HG03565 (cell line): ENCODE results near the gene CCDC85C.

Experiments
- ATAC-seq: cut with Tn5 transposase; IDR thresholded peaks from one replicate; pipeline ENCODE4 v1.9.1; 2021; ENCODE audit warnings: mild to moderate bottlenecking, moderate library complexity; ENCODE audit not compliant: unreplicated experiment

CCDC85C gene

DNA sequence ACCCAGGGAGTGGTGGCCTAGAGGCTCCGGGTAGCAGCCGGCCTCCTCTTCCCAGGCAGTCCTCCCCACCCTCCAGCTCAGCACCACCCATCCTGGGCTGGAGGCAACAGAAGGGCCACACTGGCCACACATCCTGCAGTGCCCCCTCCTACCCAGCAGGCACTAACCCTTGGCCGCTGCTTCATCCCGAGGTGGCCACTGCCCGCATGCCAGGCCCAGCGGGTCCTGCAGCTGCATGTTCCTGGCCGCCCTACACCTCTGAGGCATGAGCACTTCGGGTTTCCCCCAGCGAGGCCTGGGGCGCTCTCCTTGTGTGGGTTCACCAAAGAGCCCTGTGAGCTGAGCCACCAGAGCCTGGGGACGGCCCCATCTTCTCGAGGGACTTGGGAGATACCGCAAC lies 61.4 kb downstream of the CCDC85C start:
- ATAC-seq, result no peak

DNA sequence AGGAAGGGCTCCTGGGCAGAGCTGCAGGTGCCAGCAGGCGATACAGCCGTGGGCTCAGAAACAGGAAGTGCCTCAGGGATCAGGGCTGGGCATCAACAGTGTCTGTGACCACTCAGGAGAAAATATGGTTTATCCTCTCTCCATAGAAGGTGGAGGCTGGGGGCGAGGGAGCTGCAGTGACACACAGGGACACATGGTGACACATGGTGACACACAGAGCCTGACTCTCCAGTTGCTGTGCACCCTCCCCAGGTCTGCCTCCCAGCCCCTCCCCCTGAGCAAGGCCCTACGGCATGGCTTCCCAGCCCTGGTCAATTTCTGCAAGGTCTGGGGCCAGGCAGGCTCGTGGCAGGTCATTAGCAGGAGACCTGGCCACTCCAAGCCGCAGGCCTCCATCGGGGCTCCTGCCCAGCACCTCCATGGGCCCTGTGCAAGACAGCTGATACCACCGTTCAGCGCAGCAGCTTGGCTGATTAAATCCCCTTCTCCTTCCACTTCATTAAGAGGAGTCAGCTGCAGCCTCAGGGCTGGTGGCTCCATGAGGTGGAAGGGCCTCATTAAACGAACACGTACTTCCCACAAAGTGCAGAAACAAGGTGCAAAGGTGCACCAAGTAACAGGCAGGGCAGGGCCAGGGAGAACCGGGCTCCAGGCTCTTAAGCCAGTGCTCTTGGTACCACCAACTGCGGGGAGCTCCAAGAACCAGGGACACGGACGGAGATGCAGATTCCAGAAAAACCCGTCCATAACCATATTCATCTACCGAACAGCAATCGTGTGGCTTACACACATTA lies 62.1 kb downstream of the CCDC85C start:
- ATAC-seq, result no peak

DNA sequence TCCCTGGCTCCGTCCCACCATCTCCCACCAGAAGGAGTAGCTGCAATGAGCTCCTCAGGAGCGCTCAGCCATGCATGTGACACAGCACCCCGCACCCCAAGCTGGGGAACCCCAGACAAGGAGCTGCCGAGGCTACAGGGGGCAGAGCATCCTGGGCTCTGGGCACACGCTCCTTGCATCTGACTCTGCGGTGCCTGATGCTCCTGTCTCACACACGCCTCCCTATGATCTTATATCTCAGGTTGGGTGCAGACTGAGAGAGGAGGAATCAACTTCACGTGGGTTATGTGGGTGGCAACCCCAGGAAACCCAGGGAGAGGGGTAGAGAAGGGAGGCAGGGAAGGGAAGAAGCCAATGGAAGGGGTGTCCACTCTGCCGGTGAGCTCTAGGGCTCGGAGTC lies 62.8 kb downstream of the CCDC85C start:
- ATAC-seq, result no peak

DNA sequence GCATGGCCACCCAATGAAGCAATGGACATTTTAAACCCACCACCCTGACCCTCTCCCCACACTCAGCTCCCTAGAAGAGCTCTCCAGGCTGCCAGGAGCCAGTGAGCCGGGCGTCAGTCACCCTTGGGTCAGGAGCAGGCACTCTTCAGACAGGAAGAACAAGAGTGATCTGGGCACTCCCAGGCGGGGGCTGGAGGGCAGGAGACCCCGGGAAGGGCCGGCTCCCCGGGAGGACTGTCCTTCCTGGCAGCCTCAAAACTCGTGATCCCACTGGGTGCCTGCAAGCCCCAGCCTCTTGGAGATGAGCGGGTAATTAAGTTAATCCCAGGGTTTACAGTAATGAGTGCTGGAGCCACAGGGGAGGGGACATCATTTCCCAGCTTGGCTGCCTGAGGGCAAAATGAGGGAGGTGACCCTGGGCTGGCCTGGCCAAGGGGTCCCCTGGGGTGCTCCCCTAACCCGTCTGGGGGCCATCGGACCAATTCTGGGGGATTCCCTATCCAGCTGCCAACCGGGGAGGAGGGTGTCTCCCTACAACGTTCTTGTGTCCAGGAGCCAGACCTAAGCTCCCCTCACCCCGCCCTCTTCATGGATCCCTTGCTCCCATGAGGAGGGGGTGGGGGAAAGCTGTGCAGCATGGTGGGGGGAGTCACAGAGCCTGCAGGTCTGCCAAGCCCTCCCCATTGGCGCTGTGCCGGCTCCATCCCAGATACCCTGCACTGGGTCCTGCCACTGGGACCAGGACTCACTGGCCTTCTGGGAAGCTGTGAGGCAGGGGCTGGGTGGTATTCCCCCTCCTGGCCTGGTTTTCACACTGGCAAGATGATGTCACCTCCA lies 63.6 kb downstream of the CCDC85C start:
- ATAC-seq, result no peak

DNA sequence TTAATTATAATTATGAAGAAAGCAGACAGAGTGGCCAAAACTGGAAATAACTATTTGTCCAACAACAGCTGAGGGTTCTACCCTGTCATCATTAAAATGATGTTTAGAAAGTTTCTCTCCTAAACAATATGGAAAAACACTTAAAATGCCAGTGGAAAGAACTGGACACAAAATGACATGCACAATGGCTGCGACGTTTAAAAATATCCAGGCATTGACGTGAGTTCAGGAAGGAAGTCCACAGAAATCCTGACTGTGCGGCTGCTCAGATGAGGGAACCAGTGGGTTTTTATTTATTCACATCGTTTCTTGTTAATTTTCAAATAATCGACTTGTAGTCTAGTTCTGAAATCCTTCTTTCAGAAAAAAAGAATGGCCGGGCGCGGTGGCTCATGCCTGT lies 64.5 kb downstream of the CCDC85C start:
- ATAC-seq, result no peak

DNA sequence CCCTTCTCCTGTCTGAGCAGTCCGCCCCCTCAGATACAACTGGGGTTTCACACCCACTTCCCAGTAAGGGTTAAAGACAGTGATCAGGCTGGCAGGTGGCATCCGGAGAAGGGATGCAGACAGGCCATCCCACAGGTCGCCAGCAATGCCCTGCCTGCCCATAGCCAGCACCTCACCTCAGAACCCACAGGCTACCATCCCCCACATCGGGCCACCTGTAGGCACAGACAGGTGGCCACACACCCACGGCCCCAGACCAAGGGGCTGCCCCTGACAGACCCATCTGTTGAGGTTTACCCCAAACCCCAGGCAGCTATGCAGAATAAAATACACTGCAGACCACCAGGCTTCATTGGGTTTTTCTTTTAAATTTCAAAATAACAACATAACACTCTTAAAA lies 65.3 kb downstream of the CCDC85C start:
- ATAC-seq, result no peak

DNA sequence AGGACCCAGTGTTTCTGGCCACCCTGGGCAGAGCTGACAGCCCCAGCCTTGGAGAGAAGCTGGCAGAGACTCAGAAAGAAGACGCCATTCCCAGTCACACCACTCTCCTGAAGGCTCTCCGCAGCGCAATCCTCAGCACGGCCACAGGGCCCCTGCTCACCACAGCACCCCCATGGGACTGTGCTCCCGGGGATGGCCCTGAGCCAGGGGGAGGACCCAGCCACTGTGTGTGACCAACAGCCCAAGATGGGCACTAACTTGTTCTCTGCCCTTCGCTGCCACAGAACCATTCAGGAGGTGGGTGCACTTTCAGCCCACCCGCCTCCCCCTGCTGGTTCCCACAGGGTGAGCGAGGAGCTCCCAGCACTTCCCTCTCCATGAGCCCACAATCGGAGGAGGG lies 65.7 kb downstream of the CCDC85C start:
- no peak for ATAC-seq

DNA sequence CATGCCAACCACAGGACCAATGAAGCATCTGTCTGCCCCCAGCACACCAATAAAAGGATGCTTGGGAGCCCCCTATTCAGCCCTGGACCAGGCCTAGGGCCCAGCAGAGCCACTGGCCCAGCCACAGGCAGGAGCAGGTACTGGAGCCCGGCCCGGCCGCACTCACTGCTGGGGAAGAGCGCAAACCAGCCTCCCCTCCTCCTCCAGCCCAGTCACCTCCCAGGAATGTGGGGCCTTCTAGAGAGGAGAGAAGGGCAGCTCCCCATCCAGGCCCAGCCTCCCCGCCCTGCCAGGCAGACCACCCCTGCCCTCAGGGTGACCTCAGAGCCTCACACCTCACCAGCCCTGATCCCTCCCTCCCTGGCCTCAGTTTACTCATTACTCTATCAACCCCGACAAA lies 66.6 kb downstream of the CCDC85C start:
- ATAC-seq, result no peak

DNA sequence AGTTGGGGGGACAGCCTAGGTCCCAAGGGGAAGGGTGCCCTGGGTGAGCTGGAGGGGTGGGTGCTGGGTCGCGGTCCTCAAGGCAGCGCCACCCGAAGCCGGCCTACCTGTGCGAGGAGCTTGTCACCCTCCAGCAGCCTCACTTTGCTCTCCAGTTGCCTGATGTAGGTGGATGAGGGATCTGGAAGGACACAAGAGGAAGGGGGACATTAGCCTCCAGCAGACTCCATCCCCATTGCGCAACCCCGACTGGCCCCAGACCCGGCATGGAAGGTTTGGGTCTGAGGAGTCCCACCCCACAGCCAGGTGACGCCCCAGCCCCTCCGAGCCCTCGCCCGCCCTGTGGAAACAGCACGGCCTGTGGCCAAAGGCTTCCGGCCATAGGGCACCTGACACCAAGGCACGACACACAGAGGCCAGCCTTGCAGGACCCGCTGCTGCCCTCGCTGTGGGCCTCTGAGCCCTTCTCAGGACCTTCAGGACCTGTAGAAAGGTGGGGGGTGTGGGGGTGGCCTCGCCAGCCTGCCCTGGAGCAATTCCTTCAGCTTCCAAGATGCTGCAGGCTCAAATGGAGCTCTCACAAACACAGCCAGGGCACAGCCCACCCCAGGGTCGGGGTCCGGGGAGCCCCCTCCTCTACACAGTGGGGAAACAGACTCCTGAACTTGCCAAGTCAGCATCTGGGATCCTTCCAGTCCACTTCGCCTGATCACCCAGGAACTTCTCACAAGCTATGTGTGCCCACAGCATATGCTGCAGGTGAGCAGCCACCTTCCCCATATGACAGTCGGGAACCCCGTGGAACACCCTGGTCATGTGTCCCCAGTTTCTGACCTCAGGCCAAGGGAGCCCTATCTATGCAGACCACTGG lies 67.9 kb downstream of the CCDC85C start:
- ATAC-seq, result no peak

DNA sequence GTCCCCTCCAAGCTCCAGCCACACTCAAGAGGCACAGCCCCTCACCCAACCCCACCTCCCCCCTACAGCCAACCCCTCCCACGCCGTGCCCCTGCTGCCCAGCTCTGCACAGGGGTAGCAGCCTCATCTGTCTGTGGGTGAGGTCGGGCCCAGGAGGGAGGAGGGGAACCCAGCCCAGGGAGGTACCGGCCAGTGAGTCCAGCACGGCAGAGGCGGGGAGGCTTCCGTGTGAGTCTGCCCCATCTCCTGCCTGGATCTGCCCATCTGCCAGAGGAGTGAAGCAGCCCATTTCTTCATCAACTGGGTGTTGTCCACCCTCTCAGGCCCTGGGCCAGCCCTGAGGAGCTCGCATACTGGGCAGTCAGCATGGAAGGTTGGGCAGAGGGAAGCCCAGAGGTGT lies 68.6 kb downstream of the CCDC85C start:
- ATAC-seq, result no peak

DNA sequence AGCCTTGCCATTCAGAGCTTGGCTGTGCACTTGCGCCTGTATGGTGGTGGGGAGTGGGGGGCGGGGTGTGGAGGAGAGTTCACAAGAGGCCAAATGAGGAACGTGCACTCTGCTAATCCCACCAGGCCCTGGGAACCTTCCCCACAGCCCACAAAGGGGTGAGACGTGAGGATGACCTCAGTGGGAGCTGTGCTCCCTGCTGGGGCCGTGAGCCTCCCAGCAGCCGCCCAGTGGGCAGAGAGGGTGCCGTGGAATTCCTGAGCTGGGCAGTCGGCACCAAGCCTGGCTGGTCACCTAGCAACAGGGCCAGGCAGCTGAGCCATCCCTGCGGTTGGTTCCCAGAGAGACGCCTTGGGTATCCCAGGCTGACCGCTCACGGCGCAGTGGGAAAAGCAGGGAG lies 69.1 kb downstream of the CCDC85C start:
- ATAC-seq, result no peak

DNA sequence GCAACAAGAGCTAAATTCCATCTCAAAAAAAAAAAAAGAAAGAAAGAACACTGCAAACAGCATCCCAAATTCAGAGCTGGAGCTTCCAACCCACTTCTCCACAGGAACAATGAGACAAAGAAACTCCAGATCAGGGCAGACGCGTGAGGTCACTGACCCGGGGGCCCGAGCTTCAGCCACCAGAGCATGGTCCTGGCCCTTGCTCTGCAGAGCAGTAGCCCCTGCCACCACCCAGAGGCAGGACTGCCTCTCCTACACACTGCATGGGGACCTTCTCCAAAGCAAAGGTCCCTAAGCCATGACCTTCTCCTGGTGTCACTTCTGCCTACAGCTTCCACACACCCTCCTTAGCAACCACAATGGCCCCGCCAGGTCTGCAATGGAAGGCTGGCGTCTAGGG lies 69.7 kb downstream of the CCDC85C start:
- no peak for ATAC-seq

DNA sequence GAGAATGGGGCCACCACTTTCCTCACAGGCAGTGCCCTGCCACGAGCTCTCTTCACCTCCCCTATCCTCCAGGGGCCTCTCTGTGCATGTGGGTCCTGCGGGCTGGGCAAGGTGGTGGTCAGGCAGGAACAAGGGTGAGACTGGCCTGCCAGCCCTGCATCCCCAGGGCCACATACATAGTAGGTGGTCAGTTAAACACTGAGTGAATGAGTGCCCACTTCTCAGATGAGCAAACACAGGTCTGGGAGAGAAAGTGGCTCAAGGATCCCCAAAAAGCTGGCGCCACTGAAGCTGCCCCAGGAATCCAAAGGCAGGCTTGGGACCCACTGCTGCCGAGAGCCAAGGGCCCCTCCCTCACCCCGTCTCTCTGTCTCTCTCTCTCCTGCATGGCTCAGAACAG lies 71.7 kb downstream of the CCDC85C start:
- ATAC-seq, result no peak

DNA sequence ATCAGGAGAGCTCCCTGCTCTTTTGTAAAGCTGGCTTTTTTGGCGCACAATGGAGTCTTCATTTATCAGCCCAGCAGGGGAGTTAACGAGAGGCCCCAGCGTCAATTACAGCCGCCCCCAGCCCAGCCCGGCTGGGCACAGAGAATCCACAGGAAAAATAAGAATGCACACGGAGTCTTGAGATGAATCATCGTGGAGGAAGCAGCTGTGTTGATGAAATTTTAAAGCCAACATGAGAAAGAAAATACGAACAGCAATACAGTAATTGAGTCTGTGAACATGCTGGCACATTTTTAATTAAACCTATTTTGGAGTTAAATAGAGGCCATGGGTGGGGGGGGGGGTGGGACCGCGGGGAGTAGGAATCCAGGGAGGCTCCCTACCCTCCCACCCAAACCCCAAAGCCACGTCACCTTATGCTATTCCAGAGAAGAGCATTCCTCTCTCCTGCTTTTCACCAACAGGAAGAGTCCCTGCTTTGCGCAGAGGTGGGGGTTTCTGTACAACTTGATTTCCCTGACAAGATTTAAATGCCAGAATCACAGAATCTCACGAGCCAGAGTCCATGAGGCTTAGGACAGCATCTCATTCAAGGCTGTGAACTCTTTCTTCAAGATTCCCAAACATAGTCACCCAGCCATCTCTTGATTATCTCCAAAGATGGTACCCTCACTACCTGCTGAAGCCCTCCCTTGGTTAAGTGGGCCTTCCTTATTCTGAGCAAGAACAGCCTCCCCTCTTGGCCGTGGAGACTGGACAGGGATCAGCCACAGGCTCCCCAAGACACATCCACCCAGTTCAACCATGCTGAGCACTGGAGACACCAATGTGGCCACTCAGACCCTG lies 72.5 kb downstream of the CCDC85C start:
- no peak for ATAC-seq

DNA sequence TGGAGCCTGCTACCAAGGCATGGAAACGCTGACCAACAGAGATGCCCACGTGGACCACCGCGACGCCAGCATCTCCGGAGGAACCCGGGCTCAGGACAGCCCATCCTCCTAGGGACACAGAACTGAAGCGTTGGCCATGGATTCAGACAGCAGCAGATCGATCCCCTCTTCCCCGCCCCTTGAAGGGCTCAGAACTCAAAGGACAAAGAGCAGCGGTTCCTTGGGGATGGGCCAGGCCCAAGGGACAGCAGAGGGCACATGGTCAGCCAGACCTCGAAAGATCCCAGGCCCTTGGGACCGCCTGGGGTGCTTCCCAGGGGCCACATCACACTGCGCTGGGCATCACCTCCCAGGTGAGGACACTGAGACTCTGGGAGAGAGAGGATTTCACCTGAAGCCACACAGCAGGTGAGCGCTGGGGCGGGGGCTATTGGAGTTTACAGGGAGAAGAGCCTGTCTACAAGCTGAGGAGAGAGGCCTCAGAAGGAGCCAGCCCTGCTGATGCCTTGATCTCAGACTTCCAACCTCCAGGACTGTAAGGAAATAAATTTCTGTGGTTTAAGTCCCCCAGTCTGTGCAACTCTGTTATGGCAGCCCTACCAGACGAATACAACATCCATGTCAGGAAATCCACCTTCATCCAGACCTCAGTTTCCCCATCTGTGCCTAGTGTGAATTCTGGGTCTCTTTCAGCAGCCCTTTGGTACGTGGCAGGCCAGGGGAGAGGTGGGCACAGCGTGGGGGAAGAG lies 73.4 kb downstream of the CCDC85C start:
- ATAC-seq, result no peak

DNA sequence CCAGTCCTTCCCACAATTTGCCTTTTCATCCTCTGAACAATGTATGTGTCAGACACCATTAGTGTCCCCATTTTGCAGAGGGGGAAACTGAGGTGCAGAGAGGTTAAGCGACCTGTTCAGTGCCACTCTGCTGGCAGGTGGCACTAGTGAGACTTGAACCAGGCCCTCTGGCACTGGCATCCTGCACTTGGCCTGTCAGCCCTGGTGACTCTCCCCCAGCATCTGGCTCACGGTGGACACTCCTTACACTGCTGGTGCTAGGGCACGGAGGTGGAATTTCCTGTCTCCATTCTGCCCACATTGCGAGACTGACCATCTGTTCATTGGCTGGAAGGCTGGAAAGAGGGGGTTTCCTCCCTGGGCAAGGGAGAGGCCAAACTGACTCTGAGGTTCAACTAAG lies 74.1 kb downstream of the CCDC85C start:
- ATAC-seq, result no peak

DNA sequence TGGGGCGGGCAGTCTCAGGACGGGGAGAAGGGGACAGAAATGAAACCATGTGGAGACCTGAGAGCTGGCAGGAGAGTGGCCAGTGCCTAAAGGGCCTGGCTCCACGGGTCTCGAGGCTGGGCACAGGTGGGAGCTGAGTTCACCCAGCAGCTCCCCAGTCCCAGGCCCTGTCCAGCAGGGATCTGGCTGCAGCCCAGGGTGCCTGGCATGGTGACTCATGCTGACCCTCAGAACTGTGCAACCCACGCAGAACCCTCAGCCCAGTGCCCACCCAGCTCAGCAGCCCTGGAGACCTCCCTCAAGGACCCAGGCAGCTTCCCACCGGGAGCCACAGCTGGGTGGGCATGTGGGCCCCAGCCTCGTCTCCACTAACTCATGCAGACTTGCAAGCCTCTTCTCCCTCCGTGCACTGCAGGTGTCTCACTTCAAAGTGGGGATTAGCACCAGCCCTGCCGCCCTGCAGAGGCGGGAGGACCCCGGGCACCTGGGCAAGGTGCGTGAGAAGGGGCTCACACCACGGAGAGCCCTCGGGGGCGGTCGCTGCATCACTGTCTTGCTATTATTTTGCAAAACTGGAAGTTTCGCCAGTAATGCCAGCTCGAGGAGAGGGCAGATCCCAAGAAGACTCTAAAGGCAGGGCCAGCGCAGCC lies 76.5 kb downstream of the CCDC85C start:
- no peak for ATAC-seq

DNA sequence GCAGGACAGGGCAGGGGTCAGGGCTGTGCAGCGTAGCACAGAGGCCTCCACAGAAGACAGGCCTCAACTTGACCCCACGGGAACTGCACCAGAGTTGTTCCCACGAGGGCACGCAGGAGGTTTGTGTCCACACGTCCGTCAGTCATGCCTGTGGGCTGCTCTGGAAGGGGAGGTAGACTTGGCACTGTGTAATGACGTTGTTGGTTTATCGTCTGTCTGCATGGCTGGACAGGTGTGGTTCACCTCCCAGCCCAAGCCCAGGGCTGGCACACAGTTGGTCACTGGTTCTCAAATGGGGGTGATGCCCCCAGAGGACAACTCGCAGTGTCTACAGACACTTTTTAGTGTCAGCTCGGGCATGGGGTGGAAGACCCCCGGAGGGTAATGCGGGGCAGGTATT lies 77.0 kb downstream of the CCDC85C start:
- no peak for ATAC-seq

DNA sequence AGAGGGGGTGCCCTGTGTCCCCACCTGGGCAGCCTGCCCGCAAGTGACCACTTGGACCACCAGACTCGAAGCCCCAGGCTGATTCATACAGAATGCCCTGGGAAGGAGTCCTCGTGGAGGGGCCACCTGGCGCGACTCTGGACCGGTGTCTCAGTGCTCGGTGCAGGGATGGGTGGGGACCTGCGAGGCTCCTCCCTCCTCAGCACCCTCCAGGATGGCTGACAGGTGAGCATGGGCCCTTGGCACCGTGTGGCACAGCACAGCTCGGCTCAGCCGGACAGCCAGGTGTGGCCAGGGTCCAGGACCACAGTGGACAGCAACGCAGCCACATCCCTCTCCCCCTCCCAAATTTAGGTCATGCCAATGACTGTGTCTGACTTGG lies 78.3 kb downstream of the CCDC85C start:
- ATAC-seq, result no peak
